Mesothelial cell of epicardium (in vitro differentiated cells): ENCODE results near the gene GRID1. TPM values are rescaled to one million over a fixed set of nuclear protein-coding genes. Genes with fewer than 3 reads are reported as not detected.

Experiments used
- DNase-seq, 2 experiments: peaks; one replicate each; pipeline ENCODE4 v3.0.0; 2021; ENCODE audit warnings: low spot score in 2 of 2; ENCODE audit not compliant: unreplicated experiment in 2 of 2
- H3K27ac Mint-ChIP-seq: 2 replicates; pipeline ENCODE4 v1.8.0; 2021; ENCODE audit warnings: mixed read lengths
- H3K27me3 Mint-ChIP-seq: 2 replicates; pipeline ENCODE4 v1.8.0; 2021; ENCODE audit warnings: low read depth, mixed read lengths
- H3K36me3 Mint-ChIP-seq: 2 replicates; pipeline ENCODE4 v1.8.0; 2021; ENCODE audit warnings: mixed read lengths
- H3K4me1 Mint-ChIP-seq: 2 replicates; pipeline ENCODE4 v1.8.0; 2021; ENCODE audit warnings: mixed read lengths
- H3K4me3 Mint-ChIP-seq: 2 replicates; pipeline ENCODE4 v1.8.0; 2021; ENCODE audit warnings: mild to moderate bottlenecking, moderate library complexity, mixed read lengths
- H3K9me3 Mint-ChIP-seq: 2 replicates; pipeline ENCODE4 v1.8.0; 2021; ENCODE audit warnings: mixed read lengths
- total RNA-seq: library from RNA; stranded (reverse); gene quantifications from 3 replicates; pipeline ENCODE4 v1.2.1, GENCODE V29; 2021
- TF ChIP-seq, protein P1 (sequence below): fragments of 200-600 bp; sonication (generic); IDR thresholded peaks from one replicate; pipeline ENCODE4 v1.5.0; 2021; ENCODE audit warnings: antibody characterized with exemption; ENCODE audit not compliant: unreplicated experiment

The GRID1 gene
- total RNA-seq, 1 donor from 2014 or later: 0.22 TPM

DNA sequence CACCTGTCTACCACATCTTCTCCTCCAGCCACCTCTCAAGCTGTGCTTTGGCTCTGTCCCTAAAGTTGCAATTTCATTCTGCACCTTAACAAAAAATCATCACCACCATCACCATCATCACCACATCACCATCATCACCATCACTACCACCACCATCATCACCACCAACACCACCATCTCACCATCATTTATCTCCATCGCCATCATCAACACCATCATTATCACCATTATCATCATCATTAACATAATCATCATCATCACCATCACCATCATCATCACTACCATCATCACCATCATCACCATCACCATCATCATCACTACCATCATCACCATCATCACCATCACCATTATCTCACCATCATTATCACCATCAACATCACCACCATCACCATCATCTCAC, 245.4 kb downstream of the GRID1 start:
- TF ChIP-seq, protein P1, sequence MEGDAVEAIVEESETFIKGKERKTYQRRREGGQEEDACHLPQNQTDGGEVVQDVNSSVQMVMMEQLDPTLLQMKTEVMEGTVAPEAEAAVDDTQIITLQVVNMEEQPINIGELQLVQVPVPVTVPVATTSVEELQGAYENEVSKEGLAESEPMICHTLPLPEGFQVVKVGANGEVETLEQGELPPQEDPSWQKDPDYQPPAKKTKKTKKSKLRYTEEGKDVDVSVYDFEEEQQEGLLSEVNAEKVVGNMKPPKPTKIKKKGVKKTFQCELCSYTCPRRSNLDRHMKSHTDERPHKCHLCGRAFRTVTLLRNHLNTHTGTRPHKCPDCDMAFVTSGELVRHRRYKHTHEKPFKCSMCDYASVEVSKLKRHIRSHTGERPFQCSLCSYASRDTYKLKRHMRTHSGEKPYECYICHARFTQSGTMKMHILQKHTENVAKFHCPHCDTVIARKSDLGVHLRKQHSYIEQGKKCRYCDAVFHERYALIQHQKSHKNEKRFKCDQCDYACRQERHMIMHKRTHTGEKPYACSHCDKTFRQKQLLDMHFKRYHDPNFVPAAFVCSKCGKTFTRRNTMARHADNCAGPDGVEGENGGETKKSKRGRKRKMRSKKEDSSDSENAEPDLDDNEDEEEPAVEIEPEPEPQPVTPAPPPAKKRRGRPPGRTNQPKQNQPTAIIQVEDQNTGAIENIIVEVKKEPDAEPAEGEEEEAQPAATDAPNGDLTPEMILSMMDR: no peak
- peaks cover 12% of the 10 kb centered on the region for H3K27me3 Mint-ChIP-seq
- H3K9me3 Mint-ChIP-seq: no peaks in the 10 kb centered on the region
- no peak overlapping the region for H3K27ac Mint-ChIP-seq
- H3K4me3 Mint-ChIP-seq: no peak overlapping the region
- H3K36me3 Mint-ChIP-seq: no peaks in the 10 kb centered on the region
- no peaks in the 10 kb centered on the region for H3K4me1 Mint-ChIP-seq
- DNase-seq: no peak

DNA sequence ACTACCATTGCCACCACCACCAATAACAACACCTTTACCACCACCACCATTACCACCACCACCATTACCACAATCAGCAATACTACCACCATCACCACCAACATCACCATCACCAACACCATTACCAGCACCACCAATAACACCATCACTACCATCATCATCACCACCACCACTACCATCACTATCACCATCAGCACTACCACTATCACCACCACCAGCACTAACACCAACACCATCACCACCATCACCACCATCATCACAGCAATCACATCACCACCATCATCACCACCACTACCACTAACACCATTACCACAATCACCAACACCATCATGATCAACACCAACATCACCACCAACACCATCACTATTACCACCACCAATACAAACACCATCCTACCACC, 249.5 kb downstream of the GRID1 start:
- Mint-ChIP-seq H3K27ac (no peak overlapping the region), H3K9me3 (no peaks in the 10 kb centered on the region), H3K4me1 (no peaks in the 10 kb centered on the region), H3K36me3 (no peaks in the 10 kb centered on the region), H3K4me3 (no peak overlapping the region), H3K27me3 (peaks cover 8% of the 10 kb centered on the region)
- no peak for DNase-seq
- TF ChIP-seq, protein P1: no peak

DNA sequence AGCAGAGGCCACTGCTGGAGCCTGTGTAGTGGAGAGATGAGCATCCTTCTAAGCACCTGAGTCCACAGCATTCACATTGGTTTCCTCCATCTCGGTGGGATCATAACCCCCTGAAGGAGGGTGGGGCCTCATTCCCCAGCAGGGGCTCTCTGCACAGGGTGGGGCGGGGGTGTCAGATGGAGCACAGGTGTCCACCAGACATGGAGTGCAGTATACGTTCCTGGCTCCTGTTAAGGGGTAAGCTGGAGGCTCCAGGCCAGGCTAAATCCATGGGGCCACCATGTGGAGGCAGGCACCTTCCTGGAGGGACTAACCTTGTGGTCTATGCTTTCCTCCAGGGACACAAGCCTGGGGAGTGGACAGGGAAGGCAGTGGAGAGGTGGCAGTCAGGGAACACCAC, 252.6 kb downstream of the GRID1 start:
- DNase-seq: no peak
- H3K36me3 Mint-ChIP-seq: no peaks in the 10 kb centered on the region
- H3K9me3 Mint-ChIP-seq: no peaks in the 10 kb centered on the region
- H3K27ac Mint-ChIP-seq: no peak overlapping the region
- TF ChIP-seq, protein P1: no peak
- H3K4me1 Mint-ChIP-seq: no peaks in the 10 kb centered on the region
- H3K27me3 Mint-ChIP-seq: peaks cover 8% of the 10 kb centered on the region
- no peak overlapping the region for H3K4me3 Mint-ChIP-seq

DNA sequence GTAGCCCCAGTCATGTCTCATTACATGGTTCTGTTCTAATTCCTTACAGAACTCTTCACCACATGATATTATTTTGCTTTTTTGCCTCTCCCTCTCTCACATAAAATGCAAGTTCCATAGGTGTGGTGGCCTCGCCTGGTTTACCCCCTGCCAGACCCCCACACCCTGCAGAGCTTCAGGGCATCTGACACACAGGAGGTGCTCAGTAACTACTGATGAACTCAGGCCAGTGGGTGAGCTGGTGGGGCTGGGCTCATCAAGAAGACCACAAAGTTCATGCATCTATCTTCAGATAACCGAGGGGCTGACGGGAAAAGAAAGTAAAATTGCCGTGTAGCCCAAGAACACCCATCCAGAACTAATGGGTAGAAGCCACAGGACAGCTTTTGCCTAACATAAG, 253.1 kb downstream of the GRID1 start:
- Mint-ChIP-seq H3K36me3 (no peaks in the 10 kb centered on the region), H3K27ac (no peak overlapping the region), H3K9me3 (no peaks in the 10 kb centered on the region), H3K4me3 (no peak overlapping the region), H3K4me1 (no peaks in the 10 kb centered on the region), H3K27me3 (peaks cover 9% of the 10 kb centered on the region)
- TF ChIP-seq, protein P1: no peak
- DNase-seq: no peak

DNA sequence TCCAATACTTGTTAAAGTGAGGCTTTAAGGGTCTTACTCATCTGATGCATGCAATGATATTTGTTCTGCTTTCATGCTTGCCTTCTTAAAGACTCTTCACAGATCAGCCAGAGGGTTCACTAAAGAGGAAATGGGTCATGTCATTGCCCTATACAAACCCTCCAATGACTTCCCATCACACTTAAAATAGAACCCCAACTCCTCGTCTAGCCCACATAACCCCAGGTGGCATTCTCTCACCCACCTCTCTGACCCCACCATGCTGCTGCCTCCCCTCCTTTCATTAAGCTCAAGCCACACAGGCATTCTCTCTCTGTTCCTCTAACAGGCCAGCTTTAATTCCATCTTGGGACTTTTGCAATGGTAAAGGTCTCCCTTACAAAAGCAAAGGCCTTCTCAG, 253.6 kb downstream of the GRID1 start:
- H3K4me1 Mint-ChIP-seq: no peaks in the 10 kb centered on the region
- DNase-seq: no peak

More for the DNA sequence above, 253.6 kb downstream of the GRID1 start:
- Mint-ChIP-seq H3K9me3 (no peaks in the 10 kb centered on the region), H3K27me3 (peaks cover 9% of the 10 kb centered on the region), H3K27ac (no peak overlapping the region), H3K36me3 (no peaks in the 10 kb centered on the region), H3K4me3 (no peak overlapping the region)
- TF ChIP-seq, protein P1: no peak
